Gastrocnemius medialis (tissue), 4 donors: ENCODE measurements around the gene ZNF217.

Source experiments
- CTCF ChIP-seq, 5 experiments: fragments of 450-650 bp in 3 of 5; fragments of 200-600 bp in 2 of 5; sonication (generic) in 2 of 5; IDR thresholded peaks in 4 of 5; conservative IDR thresholded peaks in 1 of 5; 1 replicate in 4 of 5; 2 replicates in 1 of 5; pipeline ENCODE4 v1.5.1; 2016 to 2019; ENCODE audit warnings: antibody characterized with exemption in 5 of 5, mild to moderate bottlenecking in 3 of 5, moderate library complexity in 3 of 5
- POLR2A ChIP-seq, 2 donors: fragments of 450-650 bp; IDR thresholded peaks; one replicate each; pipeline ENCODE4 v1.6.1; 2017; ENCODE audit warnings: antibody characterized with exemption in 2 of 2, mild to moderate bottlenecking in 2 of 2, moderate library complexity in 2 of 2

DNA sequence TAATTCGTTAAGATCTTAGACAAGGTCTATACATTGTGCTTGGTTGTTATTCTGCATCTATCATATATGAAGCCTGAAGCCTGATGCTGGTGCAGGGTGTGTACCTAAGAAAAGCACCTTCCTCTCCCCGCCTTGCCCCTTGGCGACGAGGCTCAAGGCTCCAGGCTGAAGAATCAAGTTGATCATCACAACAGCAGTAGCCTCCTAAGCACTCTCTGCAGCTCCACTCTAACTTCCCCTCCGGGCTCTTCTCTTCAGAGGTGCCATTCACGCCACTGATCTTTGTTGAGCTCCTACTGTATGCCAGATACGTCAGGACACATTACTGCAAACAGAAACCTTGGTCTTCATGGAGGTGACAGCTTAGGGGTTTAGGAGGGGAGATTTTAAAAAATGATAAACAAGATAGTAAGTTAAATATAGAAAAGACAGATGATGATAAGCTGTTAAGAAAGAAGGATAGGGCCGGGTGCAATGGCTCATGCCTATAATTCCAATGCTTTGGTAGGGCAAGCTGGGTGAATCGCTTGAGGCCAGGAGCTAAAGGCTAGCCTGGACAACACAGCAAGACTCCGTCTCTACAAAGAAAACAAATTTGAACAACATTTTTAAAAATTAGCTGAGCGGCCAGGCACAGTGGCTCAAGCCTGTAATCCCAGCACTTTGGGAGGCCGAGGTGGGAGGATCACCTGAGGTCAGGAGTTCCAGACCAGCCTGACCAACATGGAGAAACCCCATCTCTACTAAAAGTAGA lies 38.4 kb upstream of the ZNF217 start:
- no peak for TF ChIP-seq POLR2A (IDR thresholded peaks at IDR 0.05)
- no peak for TF ChIP-seq CTCF (IDR thresholded peaks at IDR 0.05 in 4 of 5, conservative IDR thresholded peaks at IDR 0.05 in 1 of 5)
